Measurements from ENCODE around the gene ABCC10. TPM values are rescaled to one million over a fixed set of nuclear protein-coding genes. Genes with fewer than 3 reads are reported as not detected.

The ABCC10 gene
- total and polyA plus RNA-seq, 2 donors, result 15.6 to 18.5 TPM

- no peak overlapping the region for H3K4me3 ChIP-seq (ENCODE audit: low read depth, low read length)
- no peak overlapping the region for H3K27ac ChIP-seq (ENCODE audit: low read depth)
- DNase-seq (ENCODE audit: extremely low spot score), result no peak
- H3K36me3 ChIP-seq (ENCODE audit: insufficient read depth), result peaks cover 5% of the 10 kb centered on the region
- 90% methylated on average over 10 of the region's 10 CpGs for WGBS
- H3K4me1 ChIP-seq (ENCODE audit: insufficient read depth), result no peaks in the 10 kb centered on the region
Measured at GRCh38 chr6:43444036-43444435, 16.7 kb downstream of the ABCC10 start.

- Histone ChIP-seq H3K4me1 (ENCODE audit: insufficient read depth) (no peaks in the 10 kb centered on the region), H3K27ac (ENCODE audit: low read depth) (no peak overlapping the region), H3K4me3 (ENCODE audit: low read depth, low read length) (no peak overlapping the region), H3K36me3 (ENCODE audit: insufficient read depth) (peaks cover 5% of the 10 kb centered on the region)
- DNase-seq (ENCODE audit: extremely low spot score), result no peak
- WGBS, result 90% methylated on average over 8 of the region's 8 CpGs
Measured at GRCh38 chr6:43444582-43444981, 17.2 kb downstream of the ABCC10 start.

GRCh38 chr6:43445576-43445975 is 18.2 kb downstream of the ABCC10 start:
- no peak overlapping the region for H3K4me3 ChIP-seq (ENCODE audit: low read depth, low read length)
- no peak for DNase-seq (ENCODE audit: extremely low spot score)
- H3K27ac ChIP-seq (ENCODE audit: low read depth), result no peak overlapping the region
- H3K4me1 ChIP-seq (ENCODE audit: insufficient read depth), result no peaks in the 10 kb centered on the region
- H3K36me3 ChIP-seq (ENCODE audit: insufficient read depth), result peaks cover 5% of the 10 kb centered on the region
- WGBS, result 87% methylated on average over 16 of the region's 16 CpGs

- no peak overlapping the region for H3K27ac ChIP-seq (ENCODE audit: low read depth)
- 91% methylated on average over 16 of the region's 16 CpGs for WGBS
- H3K36me3 ChIP-seq (ENCODE audit: insufficient read depth), result peaks cover 7% of the 10 kb centered on the region
- H3K4me1 ChIP-seq (ENCODE audit: insufficient read depth), result no peaks in the 10 kb centered on the region
- DNase-seq (ENCODE audit: extremely low spot score), result no peak
- no peak overlapping the region for H3K4me3 ChIP-seq (ENCODE audit: low read depth, low read length)
Measured at GRCh38 chr6:43447604-43448003, 20.3 kb downstream of the ABCC10 start.

GRCh38 chr6:43448916-43449315 is 21.6 kb downstream of the ABCC10 start:
- no peak for DNase-seq (ENCODE audit: extremely low spot score)
- WGBS, result 94% methylated on average over 4 of the region's 4 CpGs

GRCh38 chr6:43450699-43451131 is 23.4 kb downstream of the ABCC10 start:
- Histone ChIP-seq H3K4me1 (ENCODE audit: insufficient read depth) (no peaks in the 10 kb centered on the region), H3K27ac (ENCODE audit: low read depth) (no peak overlapping the region), H3K36me3 (ENCODE audit: insufficient read depth) (peaks cover 7% of the 10 kb centered on the region), H3K4me3 (ENCODE audit: low read depth, low read length) (no peak overlapping the region)
- 90% methylated on average over 13 of the region's 13 CpGs for WGBS
- DNase-seq (ENCODE audit: extremely low spot score), result no peak

More at GRCh38 chr6:43448916-43449315, 21.6 kb downstream of the ABCC10 start:
- Histone ChIP-seq H3K4me1 (ENCODE audit: insufficient read depth) (no peaks in the 10 kb centered on the region), H3K36me3 (ENCODE audit: insufficient read depth) (peaks cover 7% of the 10 kb centered on the region), H3K4me3 (ENCODE audit: low read depth, low read length) (no peak overlapping the region), H3K27ac (ENCODE audit: low read depth) (no peak overlapping the region)

GRCh38 chr6:43451348-43451747 is 24.0 kb downstream of the ABCC10 start:
- 72% methylated on average over 4 of the region's 4 CpGs for WGBS
- no peak for DNase-seq (ENCODE audit: extremely low spot score)
- H3K27ac ChIP-seq (ENCODE audit: low read depth), result no peak overlapping the region
- H3K4me1 ChIP-seq (ENCODE audit: insufficient read depth), result no peaks in the 10 kb centered on the region
- no peak overlapping the region for H3K4me3 ChIP-seq (ENCODE audit: low read depth, low read length)
- H3K36me3 ChIP-seq (ENCODE audit: insufficient read depth), result peaks cover 3% of the 10 kb centered on the region

- Histone ChIP-seq H3K27ac (ENCODE audit: low read depth) (no peak overlapping the region), H3K4me1 (ENCODE audit: insufficient read depth) (no peaks in the 10 kb centered on the region), H3K36me3 (ENCODE audit: insufficient read depth) (peaks cover 3% of the 10 kb centered on the region), H3K4me3 (ENCODE audit: low read depth, low read length) (no peak overlapping the region)
- 93% methylated on average over 8 of the region's 8 CpGs for WGBS
- DNase-seq (ENCODE audit: extremely low spot score), result no peak
Measured at GRCh38 chr6:43451939-43452338, 24.6 kb downstream of the ABCC10 start.

- H3K36me3 ChIP-seq (ENCODE audit: insufficient read depth), result peaks cover 3% of the 10 kb centered on the region
- H3K27ac ChIP-seq (ENCODE audit: low read depth), result no peak overlapping the region
- H3K4me3 ChIP-seq (ENCODE audit: low read depth, low read length), result no peak overlapping the region
- DNase-seq (ENCODE audit: extremely low spot score), result no peak
- 92% methylated on average over 4 of the region's 4 CpGs for WGBS
- H3K4me1 ChIP-seq (ENCODE audit: insufficient read depth), result no peaks in the 10 kb centered on the region
Measured at GRCh38 chr6:43452896-43453295, 25.6 kb downstream of the ABCC10 start.

GRCh38 chr6:43453831-43454230 is 26.5 kb downstream of the ABCC10 start:
- H3K36me3 ChIP-seq (ENCODE audit: insufficient read depth), result peaks cover 3% of the 10 kb centered on the region
- no peak overlapping the region for H3K4me3 ChIP-seq (ENCODE audit: low read depth, low read length)
- no peak for DNase-seq (ENCODE audit: extremely low spot score)

GRCh38 chr6:43454290-43454695 is 27.0 kb downstream of the ABCC10 start:
- DNase-seq (ENCODE audit: extremely low spot score), result no peak
- Histone ChIP-seq H3K27ac (ENCODE audit: low read depth) (no peak overlapping the region), H3K4me1 (ENCODE audit: insufficient read depth) (no peaks in the 10 kb centered on the region), H3K4me3 (ENCODE audit: low read depth, low read length) (no peak overlapping the region), H3K36me3 (ENCODE audit: insufficient read depth) (peaks cover 3% of the 10 kb centered on the region)
- 12% methylated on average over 17 of the region's 17 CpGs for WGBS

More at GRCh38 chr6:43453831-43454230, 26.5 kb downstream of the ABCC10 start:
- no peak overlapping the region for H3K27ac ChIP-seq (ENCODE audit: low read depth)
- H3K4me1 ChIP-seq (ENCODE audit: insufficient read depth), result no peaks in the 10 kb centered on the region

GRCh38 chr6:43454696-43455530 is 27.6 kb downstream of the ABCC10 start:
- 1% methylated on average over 96 of the region's 97 CpGs for WGBS
- Histone ChIP-seq H3K4me3 (ENCODE audit: low read depth, low read length) (peak overlapping the region; percentile 50), H3K36me3 (ENCODE audit: insufficient read depth) (peaks cover 3% of the 10 kb centered on the region), H3K27ac (ENCODE audit: low read depth) (no peak overlapping the region), H3K4me1 (ENCODE audit: insufficient read depth) (no peaks in the 10 kb centered on the region)
- DNase-seq (ENCODE audit: extremely low spot score), result peak; percentile 5

- H3K27ac ChIP-seq (ENCODE audit: low read depth), result no peak within 1 kb of the TSS
- DNase-seq (ENCODE audit: extremely low spot score), result no peak
- 2% methylated on average over 55 of the region's 55 CpGs for WGBS
Measured at GRCh38 chr6:43455531-43456428, 28.4 kb downstream of the ABCC10 start, which contains the start of gene DLK2. Gene DLK2 (minus strand): TSS chr6:43455548. CDS start chr6:43454825, 723 bp downstream.

More at GRCh38 chr6:43455531-43456428, 28.4 kb downstream of the ABCC10 start, which contains the start of gene DLK2:
- Histone ChIP-seq H3K4me1 (ENCODE audit: insufficient read depth) (no peaks in the 10 kb centered on the region), H3K4me3 (ENCODE audit: low read depth, low read length) (peak within 1 kb of the TSS; percentile 50), H3K36me3 (ENCODE audit: insufficient read depth) (peaks cover 3% of the 10 kb centered on the region)
